ENCODE measurements around the gene SLC39A13.

GRCh38 chr11:47378836-47379170 lies 29.6 kb upstream of the SLC39A13 start:
- TF ChIP-seq CTCF (IDR thresholded peaks at IDR 0.05) = no peak
- no peak for TF ChIP-seq ZFX (IDR thresholded peaks at IDR 0.05; ENCODE audit: borderline replicate concordance)

Data from 22Rv1 (cell line).